ENCODE results near the gene FPGS. TPM values are rescaled to one million over a fixed set of nuclear protein-coding genes. Genes with fewer than 3 reads are reported as not detected.
"Not testable (repeated sequence)": the region's sequence is repeated elsewhere in the genome, so short reads cannot be mapped to it uniquely, and the experiment has no call there.

The FPGS gene
- polyA plus RNA-seq, 2 of the 4 experiments (the other 2 are of a cell fraction): 28.8 to 48.5 TPM

DNA sequence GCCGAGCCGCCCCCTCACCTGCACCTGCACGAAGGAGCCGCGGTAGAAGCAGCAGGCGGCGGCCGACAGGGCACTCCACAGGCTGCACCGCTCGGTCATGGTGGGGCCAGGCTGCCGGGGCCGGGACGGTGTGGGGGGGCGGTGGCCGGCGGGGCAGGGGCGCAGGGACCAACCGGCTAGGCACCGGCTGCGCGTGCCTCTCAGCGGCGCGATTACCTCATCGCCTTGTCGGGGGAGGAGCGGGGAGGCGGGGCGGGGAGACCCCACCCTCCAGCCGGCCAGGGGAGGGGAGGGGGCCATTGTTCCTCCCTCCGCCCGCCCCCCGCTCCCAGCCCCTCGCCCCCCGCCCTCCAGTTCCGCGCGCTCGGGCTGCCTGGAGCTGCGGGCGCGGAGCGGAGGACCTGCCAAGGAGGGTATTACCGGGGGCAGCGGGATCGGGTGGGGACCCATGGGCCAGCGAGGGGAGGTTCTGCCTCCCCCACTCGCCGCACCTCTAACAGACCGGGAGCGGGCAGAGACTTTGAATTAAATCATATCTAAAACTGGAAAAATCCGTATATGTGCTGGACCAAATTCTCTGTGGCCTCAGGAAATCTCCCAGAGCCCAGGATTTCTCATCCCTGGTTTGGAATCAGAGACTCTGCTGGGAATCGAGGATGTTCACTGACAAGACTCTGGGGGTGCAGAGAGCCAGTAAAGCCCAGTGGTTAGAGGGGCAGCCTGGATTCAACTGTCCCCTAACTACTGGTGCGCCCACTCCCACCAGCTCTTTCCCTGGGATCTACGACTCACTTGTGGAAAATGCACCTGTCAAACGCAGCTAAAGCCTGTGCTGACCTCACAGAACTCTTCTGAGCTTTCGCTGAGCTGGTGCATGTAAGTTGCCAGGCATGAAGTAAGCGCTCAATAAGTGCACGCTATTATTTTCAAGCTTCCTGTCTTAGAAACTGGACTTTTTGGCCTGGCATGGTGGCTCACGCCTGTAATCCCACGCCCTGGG is 47.3 kb upstream of the FPGS start:
- Histone ChIP-seq H3K4me1 (peaks cover 14% of the 10 kb centered on the region), H3K27ac (peak overlapping the region in 1 of 2 experiments; percentile 54; a peak in 2 of 6 replicates), H3K4me2 (peak overlapping the region; percentile 99), H3K4me3 (peak overlapping the region; percentile 45), H3K9me3 (no peaks in the 10 kb centered on the region)
- CTCF ChIA-PET: interaction anchor here (0.9 to 3.2 kb wide), 6 partner anchors 9 to 114 kb away, joined by 3 to 13 read pairs (median 7); partner anchors contain the start of gene TOR2A
- ATAC-seq: peak; percentile 4 to 12; a peak in 1 of 6 replicates
- FAIRE-seq: no peak
- no peak for TF ChIP-seq NR3C1 (IDR thresholded peaks at IDR 0.05)
- TF ChIP-seq ZNF302 (CRISPR knock-in tag; IDR thresholded peaks at IDR 0.05): no peak
- TF ChIP-seq, protein P1, sequence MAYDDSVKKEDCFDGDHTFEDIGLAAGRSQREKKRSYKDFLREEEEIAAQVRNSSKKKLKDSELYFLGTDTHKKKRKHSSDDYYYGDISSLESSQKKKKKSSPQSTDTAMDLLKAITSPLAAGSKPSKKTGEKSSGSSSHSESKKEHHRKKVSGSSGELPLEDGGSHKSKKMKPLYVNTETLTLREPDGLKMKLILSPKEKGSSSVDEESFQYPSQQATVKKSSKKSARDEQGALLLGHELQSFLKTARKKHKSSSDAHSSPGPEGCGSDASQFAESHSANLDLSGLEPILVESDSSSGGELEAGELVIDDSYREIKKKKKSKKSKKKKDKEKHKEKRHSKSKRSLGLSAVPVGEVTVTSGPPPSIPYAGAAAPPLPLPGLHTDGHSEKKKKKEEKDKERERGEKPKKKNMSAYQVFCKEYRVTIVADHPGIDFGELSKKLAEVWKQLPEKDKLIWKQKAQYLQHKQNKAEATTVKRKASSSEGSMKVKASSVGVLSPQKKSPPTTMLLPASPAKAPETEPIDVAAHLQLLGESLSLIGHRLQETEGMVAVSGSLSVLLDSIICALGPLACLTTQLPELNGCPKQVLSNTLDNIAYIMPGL (CRISPR knock-in tag; IDR thresholded peaks at IDR 0.05; ENCODE audit: borderline replicate concordance): no peak
- DNase-seq (ENCODE audit: low read depth in 1 of 2, low spot score in 1 of 2): no peak
- 40% methylated on average over 17 of the region's 61 CpGs for WGBS (ENCODE audit: missing lambda C conversion rate)
- POLR2A ChIA-PET: no interaction called here

DNA sequence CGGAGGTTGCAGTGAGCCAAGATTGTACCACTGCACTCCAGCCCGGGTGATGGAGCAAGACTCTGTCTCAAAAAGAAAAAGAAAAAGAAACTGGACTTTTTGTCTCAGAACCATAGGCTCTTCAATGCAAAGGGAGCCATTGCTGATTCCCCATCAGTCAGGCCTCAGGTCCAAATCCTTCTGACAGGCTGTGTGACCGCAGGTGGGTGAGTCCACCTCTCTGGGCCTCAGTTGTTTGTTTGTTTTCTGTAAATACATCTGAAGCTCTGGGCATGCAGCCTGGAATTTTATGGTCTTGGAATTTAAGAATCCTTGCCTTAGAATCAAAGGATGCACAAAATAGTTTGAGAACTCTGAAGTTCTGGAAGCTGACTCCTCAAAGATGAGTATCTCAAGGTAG is 46.4 kb upstream of the FPGS start:
- CTCF ChIA-PET: interaction anchor here (0.7 to 3.4 kb wide), 7 partner anchors 9 to 114 kb away, joined by 3 to 16 read pairs (median 11); partner anchors contain the start of gene TOR2A
- H3K9me3 ChIP-seq: no peaks in the 10 kb centered on the region
- DNase-seq (ENCODE audit: low read depth in 1 of 2, low spot score in 1 of 2): no peak
- no peak overlapping the region for H3K27ac ChIP-seq
- no peak overlapping the region for H3K4me3 ChIP-seq
- ATAC-seq: no peak
- H3K4me1 ChIP-seq: peaks cover 14% of the 10 kb centered on the region
- 87% methylated on average over 3 of the region's 3 CpGs for WGBS (ENCODE audit: missing lambda C conversion rate)
- FAIRE-seq: no peak
- peak; percentile 13 for TF ChIP-seq ZFP36 (IDR thresholded peaks at IDR 0.05; ENCODE audit: borderline replicate concordance, partially characterized antibody)
- no peak for TF ChIP-seq NFE2L2 (conservative IDR thresholded peaks at IDR 0.05; ENCODE audit: low read length)
- no peak overlapping the region for H3K4me2 ChIP-seq
- POLR2A ChIA-PET: interaction anchor here (0.6 to 0.7 kb wide), 2 partner anchors 37 to 52 kb away, joined by 3 to 4 read pairs; no protein-coding TSS in a partner anchor

DNA sequence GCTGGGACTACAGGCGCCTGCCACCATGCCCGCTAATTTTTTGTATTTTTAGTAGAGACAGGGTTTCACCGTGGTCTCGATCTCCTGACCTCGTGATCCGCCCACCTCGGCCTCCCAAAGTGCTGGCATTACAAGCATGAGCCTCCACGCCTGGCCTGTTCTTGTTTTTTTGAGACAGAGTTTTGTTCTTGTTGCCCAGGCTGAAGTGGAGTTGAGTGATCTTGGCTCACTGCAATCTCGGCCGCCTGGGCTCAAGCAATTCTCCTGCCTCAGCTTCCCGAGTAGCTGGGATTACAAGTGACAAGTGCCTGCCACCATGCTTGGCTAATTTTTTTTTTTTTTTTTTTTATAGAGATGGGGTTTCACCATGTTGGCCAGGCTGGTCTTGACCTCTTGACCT is 45.9 kb upstream of the FPGS start:
- 59% methylated on average over 11 of the region's 11 CpGs for WGBS (ENCODE audit: missing lambda C conversion rate)
- H3K27ac ChIP-seq; ATAC-seq; FAIRE-seq; H3K4me2 ChIP-seq; DNase-seq (ENCODE audit: low read depth in 1 of 2, low spot score in 1 of 2); H3K9me3 ChIP-seq; H3K4me3 ChIP-seq: not testable (repeated sequence)
- H3K4me1 ChIP-seq: peaks cover 14% of the 10 kb centered on the region
- CTCF ChIA-PET: interaction anchor here (0.7 to 3.4 kb wide), 4 partner anchors 12 to 113 kb away, joined by 4 to 16 read pairs (median 12); partner anchors contain the start of gene TOR2A
- POLR2A ChIA-PET: interaction anchor here (0.6 to 0.7 kb wide), 3 partner anchors 22 to 53 kb away, joined by 3 to 4 read pairs (median 3); no protein-coding TSS in a partner anchor

DNA sequence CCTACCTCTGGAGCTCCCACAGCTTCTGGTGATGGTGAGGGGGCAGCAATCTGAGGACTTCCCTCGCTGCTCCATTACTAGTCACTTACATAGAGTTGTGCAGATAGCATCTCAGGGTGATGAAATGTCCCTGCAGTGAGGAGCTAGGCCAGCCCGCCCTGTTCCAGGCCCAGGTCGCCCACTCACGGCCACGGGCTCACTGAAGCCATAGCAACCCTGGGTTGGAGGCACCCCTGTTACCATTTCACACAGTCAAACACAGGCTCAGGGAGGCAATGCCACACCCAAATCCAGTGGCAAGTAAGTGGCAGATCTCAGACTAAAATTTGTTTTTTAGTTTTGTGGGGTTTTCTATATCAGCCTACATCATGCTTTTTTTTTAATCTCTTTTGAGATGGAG is 43.8 kb upstream of the FPGS start:
- Histone ChIP-seq H3K4me1 (peaks cover 14% of the 10 kb centered on the region), H3K9me3 (no peaks in the 10 kb centered on the region), H3K4me2 (no peak overlapping the region), H3K4me3 (no peak overlapping the region), H3K27ac (no peak overlapping the region)
- DNase-seq (ENCODE audit: low read depth in 1 of 2, low spot score in 1 of 2) (no peak), ATAC-seq (no peak), FAIRE-seq (no peak)
- ChIA-PET CTCF (interaction anchor here (1.9 to 3.4 kb wide), 2 partner anchors 24 to 26 kb away, joined by 4 to 16 read pairs; partner anchors contain the start of gene TOR2A), POLR2A (interaction anchor here (0.6 kb wide), 1 partner anchor 13 kb away, joined by 5 read pairs; no protein-coding TSS in a partner anchor)
- WGBS (ENCODE audit: missing lambda C conversion rate): 67% methylated on average over 5 of the region's 5 CpGs
- TF ChIP-seq RCOR1 (IDR thresholded peaks at IDR 0.05; ENCODE audit: low read depth, low read length) (no peak), RFX5 (IDR thresholded peaks at IDR 0.05) (no peak), EP300 (IDR thresholded peaks at IDR 0.05) (no peak), SMC3 (IDR thresholded peaks at IDR 0.05) (no peak), JUNB (IDR thresholded peaks at IDR 0.05) (no peak), JUN (IDR thresholded peaks at IDR 0.05) (no peak)

DNA sequence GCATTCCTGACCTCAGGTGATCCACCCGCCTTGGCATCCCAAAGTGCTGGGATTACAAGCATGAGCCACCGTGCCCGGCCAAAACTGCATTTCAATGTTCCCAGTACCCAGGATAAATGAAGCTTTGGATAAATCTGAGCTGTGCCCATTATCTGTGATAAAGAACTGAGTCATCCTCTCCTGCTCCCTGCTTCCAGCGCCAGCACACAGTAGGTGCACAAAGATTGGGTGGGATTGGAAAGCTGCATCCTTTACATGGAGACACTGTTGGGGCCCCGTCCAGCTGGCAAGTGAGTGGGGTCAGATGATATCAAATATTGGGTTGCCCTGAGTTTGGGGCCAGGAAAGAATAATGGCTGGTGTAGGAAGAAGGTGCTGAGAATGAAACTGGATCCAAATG is 41.6 kb upstream of the FPGS start:
- Histone ChIP-seq H3K9me3 (no peaks in the 10 kb centered on the region), H3K4me1 (no peaks in the 10 kb centered on the region), H3K4me3 (no peak overlapping the region), H3K27ac (no peak overlapping the region), H3K4me2 (no peak overlapping the region)
- TF ChIP-seq, protein P2, sequence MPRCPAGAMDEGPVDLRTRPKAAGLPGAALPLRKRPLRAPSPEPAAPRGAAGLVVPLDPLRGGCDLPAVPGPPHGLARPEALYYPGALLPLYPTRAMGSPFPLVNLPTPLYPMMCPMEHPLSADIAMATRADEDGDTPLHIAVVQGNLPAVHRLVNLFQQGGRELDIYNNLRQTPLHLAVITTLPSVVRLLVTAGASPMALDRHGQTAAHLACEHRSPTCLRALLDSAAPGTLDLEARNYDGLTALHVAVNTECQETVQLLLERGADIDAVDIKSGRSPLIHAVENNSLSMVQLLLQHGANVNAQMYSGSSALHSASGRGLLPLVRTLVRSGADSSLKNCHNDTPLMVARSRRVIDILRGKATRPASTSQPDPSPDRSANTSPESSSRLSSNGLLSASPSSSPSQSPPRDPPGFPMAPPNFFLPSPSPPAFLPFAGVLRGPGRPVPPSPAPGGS (IDR thresholded peaks at IDR 0.05): no peak
- TF ChIP-seq EHMT2 (IDR thresholded peaks at IDR 0.05; ENCODE audit: low read depth) (no peak), ZNF302 (CRISPR knock-in tag; IDR thresholded peaks at IDR 0.05) (no peak), PHF8 (IDR thresholded peaks at IDR 0.05; ENCODE audit: borderline replicate concordance, low read depth) (no peak), CBX2 (IDR thresholded peaks at IDR 0.05; ENCODE audit: borderline replicate concordance, low read depth) (no peak), RARB (CRISPR knock-in tag; IDR thresholded peaks at IDR 0.05) (no peak), ESRRA (IDR thresholded peaks at IDR 0.05; ENCODE audit: borderline replicate concordance, low read length) (no peak), RNF2 (IDR thresholded peaks at IDR 0.05; ENCODE audit: borderline replicate concordance, low read depth) (no peak), POLR2AphosphoS2 (conservative IDR thresholded peaks at IDR 0.05; ENCODE audit: low read length) (no peak), POLR2A (IDR thresholded peaks at IDR 0.05; ENCODE audit: low read length) (no peak), EP300 (IDR thresholded peaks at IDR 0.05) (no peak), ZC3H11A (IDR thresholded peaks at IDR 0.05) (no peak)
- FAIRE-seq (no peak), ATAC-seq (0 out of 6 replicates have a peak, but pooled peaks of 1 of the 2 experiments have one; percentile 12), DNase-seq (ENCODE audit: low read depth in 1 of 2, low spot score in 1 of 2) (no peak)
- 59% methylated on average over 5 of the region's 5 CpGs for WGBS (ENCODE audit: missing lambda C conversion rate)
- ChIA-PET CTCF (interaction anchor here (0.6 to 15.5 kb wide), 7 partner anchors 23 to 182 kb away, joined by 3 to 157 read pairs (median 5); partner anchors contain the start of genes CDK9, SH2D3C and TOR2A), POLR2A (no interaction called here)

Data from A549 (cell line).